NCI-H146 treated with DMSO at 0.1 percent for 48 hours (cell line): ENCODE data around the gene TAF11L2.
"Not testable (repeated sequence)": the region's sequence is repeated elsewhere in the genome, so short reads cannot be mapped to it uniquely, and the experiment has no call there.

Source experiments
- DNase-seq: peaks from one replicate; lab custom pipeline; 2025; ENCODE audit not compliant: unreplicated experiment; lab: John Stamatoyannopoulos, UW

Gene TAF11L2

DNA sequence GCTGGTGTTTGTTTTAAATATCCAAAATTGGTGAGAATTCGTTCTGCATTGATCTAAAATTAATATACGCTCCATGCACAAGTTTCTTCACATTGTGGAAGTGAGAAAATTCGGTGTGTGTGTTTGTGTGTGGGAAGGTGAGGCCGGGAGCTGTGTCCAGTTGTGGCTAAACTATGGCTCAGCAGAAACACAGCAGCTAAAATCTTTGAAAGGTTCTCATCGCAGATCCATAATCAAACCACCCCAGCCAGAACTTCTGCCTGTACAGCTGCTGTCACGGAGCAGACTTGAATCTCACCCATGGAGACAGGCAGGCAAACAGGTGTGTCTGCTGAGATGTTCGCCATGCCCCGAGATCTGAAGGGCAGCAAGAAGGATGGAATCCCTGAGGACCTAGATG is at the start of gene TAF11L2:
Gene TAF11L2, plus strand, starts transcription at position 301 of the 400 bp plus-strand sequence.
- not testable (repeated sequence) for DNase-seq

DNA sequence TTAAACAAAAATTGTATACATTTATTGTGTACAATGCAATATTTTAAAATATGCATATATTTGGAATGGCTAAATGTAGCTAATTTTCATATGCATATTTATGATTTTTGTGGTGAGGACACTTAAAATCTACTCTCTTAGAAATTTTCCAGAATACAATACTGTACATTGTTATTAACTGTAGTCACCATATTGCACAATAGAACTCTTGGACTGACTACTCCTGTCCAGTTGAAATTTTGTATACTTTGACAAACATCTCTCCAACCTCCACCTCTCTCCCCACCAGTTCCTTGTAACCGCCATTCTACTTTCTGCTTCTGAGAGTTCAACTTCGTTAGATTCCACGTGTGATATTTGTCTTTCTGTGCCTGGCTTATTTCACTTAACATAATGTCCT is 49.2 kb upstream of the TAF11L2 start:
- no peak for DNase-seq

DNA sequence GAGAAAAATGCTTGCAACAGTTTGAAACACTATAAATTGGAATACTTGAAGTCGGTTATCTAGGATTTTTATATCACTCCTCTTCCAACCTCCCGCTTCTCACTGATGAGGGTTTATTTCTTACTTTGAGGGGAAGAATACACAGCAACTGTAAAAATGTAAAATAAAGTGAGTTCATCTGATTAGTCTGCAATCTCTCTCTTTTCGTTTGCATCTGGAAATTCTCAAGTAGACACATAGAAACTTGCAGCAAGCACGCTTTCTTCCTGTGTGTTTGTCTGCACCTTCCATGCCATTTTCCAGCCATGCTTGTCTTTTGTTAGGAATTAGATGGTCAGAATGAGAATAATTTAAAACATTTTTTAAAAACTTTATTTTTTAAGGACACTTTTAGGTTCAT is 45.1 kb upstream of the TAF11L2 start:
- no peak for DNase-seq

DNA sequence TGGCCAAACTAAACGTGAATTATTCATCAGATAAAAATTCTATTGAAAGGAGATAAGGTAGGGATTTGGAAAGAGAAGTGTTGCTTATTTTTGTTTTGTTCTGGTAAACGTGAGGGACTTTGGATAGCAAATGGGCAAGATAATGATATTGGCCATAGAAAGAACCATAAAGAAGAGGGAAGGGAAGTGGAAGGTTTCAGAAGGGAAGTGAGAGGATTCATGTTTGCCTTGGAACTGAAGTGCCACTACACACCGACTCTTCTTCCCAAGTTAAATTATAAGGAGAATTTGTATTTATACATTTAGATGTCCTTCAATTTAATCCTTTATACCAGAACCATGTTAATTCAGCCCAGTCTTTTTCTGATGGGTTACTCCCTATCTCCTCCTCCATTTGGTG is 42.1 kb upstream of the TAF11L2 start:
- no peak for DNase-seq

DNA sequence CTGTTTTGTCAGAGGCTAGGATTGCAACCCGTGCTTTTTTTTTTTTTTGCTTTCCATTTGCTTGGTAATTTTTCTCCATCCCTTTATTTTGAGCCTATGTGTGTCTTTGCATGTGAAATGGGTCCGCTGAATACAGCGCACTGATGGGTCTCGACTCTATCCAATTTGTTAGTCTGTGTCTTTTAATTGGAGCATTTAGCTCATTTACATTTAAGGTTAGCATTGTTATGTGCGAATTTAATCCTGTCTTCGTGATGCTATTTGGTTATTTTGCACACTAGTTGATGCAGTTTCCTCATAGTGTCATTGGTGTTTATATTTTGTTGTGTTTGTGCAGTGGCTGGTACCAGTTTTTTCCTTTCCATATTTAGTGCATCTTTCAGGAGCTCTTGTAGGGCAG is 36.2 kb upstream of the TAF11L2 start:
- no peak for DNase-seq

DNA sequence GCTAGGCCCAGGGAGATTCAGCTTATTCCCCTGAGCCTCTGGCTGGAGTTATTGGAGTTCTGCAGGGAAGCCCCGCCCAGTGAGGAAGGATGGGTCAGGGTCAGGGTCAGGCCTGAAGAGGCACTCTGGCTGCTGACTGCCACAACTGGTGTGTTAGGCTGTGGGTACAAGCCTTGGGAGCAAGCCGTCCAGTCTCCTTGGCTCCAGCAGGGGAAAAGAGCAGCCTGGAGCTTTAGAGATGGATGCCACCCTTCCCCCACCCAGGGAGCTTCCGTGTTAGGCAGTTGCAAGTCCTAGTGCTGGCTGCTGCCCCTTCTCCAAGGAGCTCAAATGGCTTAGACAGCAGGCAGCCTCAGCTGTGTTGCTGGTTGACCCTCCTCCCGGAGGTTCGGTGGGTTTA is 34.4 kb upstream of the TAF11L2 start:
- DNase-seq = no peak

DNA sequence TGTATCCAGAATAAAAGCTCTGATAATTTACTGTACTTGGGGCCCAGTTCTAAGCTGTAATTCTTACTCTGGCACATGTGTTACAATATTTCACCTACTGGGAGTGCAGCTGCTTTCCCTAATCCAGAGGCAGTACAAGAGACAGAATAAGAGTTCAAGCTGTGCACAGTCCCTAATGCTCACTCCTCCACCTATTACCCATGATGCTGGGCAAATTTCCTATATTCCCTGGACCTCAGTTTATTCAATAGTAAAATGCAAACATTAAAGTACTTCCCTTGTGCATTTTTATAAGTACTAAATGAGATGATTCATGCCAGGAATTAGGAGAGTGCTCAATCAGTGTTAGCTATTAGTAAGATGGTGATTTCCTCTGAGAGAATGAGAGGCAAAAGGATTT is 28.0 kb upstream of the TAF11L2 start:
- DNase-seq = no peak

DNA sequence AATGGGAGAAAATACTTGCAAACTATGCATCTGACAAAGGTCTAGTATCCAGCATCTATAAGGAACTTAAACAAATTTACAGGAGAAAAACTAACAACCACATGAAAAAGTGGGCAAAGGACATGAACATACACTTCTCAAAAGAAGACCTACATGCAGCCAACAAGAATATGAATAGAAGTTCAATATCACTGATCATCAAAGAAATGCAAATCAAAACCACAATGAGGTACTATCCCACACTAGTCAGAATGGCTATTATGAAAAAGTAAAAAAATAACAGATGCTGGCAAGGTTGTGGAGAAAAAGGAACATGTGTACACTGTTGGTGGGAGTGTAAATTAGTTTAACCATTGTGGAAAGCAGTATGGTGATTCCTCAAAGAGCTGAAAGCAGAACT is 23.0 kb upstream of the TAF11L2 start:
- DNase-seq = not testable (repeated sequence)

DNA sequence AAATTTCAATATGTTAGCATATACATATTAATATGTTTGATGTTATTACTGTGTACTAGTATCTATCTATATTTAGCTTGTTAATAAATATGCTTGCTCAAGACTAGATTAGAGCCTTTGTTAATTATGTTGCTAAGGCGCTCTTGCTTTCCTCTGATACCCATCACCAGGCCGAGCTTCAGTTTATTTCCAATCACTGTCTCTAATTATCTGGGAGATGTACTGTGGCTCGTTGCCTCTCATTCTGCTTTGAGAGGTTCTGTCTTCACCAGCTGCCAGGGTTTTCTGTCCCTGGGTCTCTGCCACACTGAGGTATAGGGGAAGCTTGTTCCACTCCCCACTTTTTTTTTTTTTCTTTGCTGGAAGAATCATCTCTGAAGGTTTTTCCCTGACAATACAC is 21.0 kb upstream of the TAF11L2 start:
- no peak for DNase-seq

DNA sequence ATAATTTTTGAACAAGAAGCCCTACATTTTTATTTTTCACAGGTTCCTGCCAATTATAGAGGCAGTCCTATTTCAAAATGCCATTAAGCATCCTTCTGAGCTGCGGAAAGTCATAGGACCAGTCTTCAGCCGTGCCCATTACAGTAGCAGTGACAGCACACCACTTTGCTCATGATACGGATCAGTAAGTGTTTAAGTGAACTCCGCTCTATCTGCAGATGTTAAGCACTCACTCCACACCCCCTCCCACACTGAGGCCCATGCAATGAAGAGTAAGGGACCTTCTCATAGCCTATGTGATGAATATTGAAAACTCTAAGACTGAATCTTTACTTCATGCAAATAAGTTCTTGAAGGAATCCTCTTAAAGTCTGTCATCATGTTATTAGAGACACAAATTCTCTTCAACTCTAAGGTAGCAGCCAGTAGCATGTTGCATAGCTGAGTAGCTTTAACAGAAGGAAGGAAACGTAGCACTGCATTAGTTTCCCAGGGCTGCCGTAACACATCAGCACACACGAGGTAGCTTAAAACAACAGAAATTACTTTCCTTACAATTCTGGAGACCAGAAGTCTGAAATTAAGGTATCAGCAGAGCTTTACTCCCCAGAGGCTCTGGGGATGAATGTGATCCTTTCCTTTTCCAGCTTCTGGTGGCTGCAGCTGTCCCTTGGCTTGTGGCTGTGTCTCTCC is 20.3 kb upstream of the TAF11L2 start:
- DNase-seq = no peak

DNA sequence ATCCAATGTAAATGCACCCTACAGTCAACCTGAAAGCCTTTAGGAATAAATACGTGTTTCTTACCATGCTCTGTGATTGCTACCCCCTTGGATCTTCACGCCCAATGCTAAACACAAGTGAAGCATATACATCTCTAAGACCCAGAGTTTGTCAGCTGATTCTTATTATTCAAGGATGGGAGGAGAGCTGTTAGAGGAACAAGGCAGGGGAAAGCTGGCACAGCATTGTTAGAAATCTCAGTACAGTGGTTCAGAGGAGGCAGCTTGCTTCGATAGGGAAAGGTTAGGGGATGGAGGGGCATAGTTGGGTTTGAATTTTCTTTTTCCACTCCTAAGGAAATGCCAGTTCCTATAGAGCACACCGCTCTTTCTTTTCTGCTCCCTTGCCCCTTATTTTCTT is 16.7 kb upstream of the TAF11L2 start:
- DNase-seq = no peak

DNA sequence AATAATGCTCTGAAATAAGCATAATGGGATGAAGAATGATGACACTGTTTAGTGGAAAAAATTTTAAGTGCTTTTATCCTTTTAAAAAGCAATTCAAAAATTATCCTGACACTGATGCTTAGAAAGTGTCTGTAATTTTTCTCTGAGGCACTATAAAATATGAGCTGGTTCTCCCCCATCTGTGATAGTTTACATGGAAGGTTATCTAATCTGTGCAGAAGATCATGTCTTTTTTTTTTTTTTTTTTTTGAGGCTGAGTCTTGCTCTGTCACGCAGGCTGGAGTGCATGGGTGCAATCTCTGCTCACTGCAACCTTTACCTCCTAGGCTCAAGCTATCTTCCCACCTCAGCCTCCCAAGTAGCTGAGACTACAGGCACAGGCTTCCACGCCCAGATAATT is 15.2 kb upstream of the TAF11L2 start:
- DNase-seq = no peak

DNA sequence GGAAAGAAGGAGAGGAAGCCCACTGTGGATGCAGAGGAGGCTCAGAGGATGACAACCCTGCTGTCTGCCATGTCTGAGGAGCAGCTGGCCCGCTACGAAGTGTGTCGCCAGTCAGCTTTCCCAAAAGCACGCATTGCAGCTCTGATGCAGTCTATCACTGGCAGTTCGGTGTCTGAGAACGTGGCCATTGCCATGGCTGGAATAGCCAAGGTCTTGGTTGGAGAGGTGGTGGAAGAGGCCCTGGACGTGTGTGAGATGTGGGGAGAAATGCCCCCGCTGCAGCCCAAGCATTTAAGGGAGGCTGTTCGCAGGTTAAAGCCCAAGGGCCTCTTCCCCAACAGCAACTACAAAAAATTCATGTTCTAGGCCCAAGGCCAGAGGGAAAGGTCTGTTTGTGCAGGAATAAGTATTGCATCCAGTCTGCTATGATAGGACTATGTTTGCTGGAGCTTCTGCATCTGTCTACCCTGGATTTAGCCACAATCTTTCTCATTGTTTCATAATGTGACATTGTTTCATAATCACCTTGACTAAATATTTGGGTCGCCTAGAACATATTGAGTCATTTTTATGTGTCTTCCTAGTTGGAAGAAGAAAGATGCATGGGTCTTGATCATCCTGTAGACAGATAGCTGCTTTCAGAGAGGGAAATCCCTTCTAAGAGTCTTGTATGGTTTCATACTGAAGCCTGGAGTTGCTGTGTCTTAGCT is 11.4 kb upstream of the TAF11L2 start:
- DNase-seq = not testable (repeated sequence)

DNA sequence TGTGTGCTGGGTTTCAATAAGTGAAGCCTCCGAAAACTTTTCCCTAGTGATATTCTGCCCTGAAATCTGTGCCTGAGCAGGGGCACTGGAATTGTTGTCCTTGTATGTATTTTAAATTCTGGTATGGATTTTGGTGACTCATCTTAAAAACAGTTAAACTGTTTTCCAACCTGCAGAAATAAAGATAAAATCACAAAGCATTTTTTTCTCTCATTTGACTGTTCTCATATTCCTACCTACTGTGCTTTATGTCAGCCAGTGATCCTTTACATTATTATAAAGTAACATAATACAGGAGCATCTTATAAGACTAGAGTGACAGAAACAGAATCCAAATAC is 10.9 kb upstream of the TAF11L2 start:
- no peak for DNase-seq

DNA sequence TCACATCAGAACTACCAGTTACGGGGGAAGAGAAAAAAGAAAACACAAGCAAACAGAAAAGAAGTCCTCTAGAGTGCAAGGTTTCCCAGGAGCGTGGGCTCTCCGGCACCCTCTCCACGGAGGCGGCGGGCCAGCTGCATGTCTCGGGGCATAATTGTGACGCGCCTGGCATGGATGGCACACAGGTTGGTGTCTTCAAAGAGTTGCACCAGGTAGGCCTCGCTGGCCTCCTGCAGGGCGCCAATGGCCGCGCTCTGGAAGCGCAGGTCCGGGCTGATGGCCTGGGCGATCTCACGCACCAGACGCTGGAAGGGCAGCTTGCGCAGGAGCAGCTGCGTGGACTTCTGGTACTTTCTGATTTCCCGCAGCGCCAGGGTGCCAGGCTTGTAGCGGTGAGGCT is 6.8 kb upstream of the TAF11L2 start:
- DNase-seq = not testable (repeated sequence)

DNA sequence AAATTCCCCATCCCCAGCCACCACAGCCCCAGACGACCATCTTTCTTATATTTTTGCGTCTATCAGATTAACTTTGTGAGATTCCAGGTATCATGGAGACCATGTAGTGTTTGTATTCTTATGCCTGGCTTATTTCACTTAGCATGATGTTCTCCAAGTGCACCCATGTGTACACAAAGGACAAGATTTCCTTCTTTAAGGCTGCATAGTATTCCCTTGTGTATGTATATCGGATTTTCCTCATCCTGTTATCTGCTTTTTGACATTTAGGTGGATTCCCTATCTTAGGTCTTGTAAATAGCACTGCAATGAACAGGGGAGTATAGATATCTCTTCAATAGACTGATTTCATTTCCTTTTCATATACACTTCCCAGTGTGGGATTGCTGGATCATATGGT is 5.3 kb upstream of the TAF11L2 start:
- DNase-seq = no peak

DNA sequence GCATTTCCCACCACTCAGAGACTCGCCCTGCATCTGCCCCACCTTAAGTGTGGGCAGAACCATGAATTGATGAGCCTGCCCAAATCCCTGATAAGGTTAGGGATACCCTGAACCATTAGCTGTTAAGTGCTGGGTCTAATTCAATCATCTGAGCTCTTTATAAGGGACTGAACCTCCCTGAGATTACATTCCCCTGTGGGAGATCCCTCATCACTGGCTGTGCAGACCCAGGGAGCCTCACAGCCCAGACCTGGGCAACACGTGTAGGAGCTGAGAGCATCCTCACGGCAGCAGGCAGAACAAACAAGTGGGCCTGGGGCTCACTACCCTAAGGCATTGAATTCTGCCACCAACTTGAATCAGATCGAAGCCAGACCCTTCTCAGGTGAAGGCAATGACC is 585 bp upstream of the TAF11L2 start:
- no peak for DNase-seq

DNA sequence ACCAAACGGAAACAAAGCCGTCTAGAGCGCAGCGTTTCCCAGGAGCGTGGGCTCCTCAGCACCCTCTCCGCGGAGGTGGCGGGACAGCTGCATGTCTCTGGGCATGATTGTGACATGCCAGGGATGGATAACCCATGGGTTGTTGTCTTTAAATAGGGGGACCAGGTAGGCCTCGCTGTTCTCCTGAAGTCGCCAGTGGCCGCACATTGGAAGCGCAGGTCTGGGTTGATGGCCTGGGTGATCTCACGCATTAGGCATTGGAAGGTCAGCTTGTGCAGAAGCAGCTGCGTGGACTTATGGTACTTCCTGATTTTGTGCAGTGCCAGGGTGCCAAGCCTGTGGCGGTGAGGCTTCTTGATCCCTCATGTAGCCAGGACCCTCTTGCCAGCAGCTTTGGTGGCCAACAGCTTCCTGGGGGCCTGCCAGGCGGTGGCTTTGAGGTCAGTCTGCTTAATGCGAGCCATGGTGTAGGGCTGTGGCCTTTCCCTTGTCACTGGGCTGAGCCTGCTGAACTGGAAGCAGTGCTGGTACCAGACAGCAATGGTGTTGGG is 13.8 kb downstream of the TAF11L2 start:
- DNase-seq = no peak

DNA sequence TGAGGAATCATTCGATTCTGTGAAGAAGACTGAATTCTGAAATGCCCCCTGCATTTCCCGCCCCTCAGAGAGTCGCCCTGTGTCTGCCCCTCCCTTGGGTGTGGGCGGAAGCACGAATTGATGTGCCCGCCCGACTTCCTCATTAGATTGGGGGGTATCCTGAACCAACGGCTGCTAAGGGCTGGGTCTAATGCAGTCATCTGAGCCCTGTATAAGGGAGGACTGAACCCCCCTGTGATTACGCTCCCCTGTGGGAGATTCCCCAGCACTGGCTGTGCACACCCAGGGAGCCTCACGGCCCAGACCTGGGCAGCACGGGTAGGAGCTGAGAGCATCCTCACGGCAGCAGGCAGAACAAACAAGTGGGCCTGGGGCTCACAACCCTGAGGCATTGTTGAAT is 19.5 kb downstream of the TAF11L2 start:
- DNase-seq = not testable (repeated sequence)

DNA sequence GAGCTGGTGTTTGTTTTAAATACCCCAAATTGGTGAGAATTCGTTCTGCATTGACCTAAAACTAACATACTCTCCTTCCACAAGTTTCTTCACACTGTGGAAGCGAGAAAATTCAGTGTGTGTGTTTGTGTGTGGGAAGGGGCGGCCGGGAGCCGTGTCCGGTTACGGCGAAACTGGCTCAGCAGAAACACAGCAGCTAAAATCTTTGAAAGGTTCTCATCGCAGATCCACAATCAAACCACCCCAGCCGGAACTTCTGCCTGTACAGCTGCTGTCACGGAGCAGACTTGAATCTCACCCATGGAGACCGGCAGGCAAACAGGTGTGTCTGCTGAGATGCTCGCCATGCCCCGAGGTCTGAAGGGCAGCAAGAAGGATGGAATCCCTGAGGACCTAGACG is 20.0 kb downstream of the TAF11L2 start, which contains the start of gene TAF11L3:
Gene TAF11L3, plus strand, starts transcription at position 301 of the 400 bp plus-strand sequence.
- DNase-seq = not testable (repeated sequence)

DNA sequence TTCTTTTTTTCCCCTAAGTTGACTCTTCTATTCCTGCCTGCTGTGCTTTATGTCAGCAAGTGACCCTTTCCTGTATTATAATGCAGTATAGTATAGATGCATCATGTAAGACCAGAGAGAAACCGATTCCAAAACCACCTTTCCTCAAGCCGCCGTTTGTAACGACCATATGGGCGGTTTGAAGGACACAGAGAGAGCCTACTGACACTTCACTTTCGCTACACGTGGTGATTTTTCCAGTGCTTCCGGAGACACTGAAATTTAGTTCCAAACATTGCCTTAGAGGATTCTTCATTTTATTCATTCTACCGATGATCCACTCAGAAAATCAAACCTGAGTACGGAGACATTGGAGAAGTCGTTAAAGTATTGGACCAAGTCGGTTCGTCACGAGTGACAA is 21.5 kb downstream of the TAF11L2 start:
- DNase-seq = not testable (repeated sequence)

DNA sequence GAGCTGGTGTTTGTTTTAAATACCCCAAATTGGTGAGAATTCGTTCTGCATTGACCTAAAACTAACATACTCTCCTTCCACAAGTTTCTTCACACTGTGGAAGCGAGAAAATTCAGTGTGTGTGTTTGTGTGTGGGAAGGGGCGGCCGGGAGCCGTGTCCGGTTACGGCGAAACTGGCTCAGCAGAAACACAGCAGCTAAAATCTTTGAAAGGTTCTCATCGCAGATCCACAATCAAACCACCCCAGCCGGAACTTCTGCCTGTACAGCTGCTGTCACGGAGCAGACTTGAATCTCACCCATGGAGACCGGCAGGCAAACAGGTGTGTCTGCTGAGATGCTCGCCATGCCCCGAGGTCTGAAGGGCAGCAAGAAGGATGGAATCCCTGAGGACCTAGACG is 23.5 kb downstream of the TAF11L2 start, which contains the start of gene TAF11L4:
Gene TAF11L4, plus strand, starts transcription at position 301 of the 400 bp plus-strand sequence.
- DNase-seq = not testable (repeated sequence)
